Cardiac muscle cell (in vitro differentiated cells and primary cell): ENCODE measurements around the gene WDR38. TPM values are rescaled to one million over a fixed set of nuclear protein-coding genes. Genes with fewer than 3 reads are reported as not detected.

ENCODE experiments used
- DNase-seq, 2 donors: peaks; one replicate each; pipeline versions ENCODE4 v3.0.0 to v3.0.0-alpha.2; 2010 to 2017; ENCODE audit warnings: low read depth in 1 of 2, low spot score in 1 of 2
- H3K27ac ChIP-seq: fragments of 200-600 bp; sonication (generic); 2 replicates; pipeline ENCODE4 v1.5.1; 2016
- H3K27me3 ChIP-seq: fragments of 200-600 bp; sonication (generic); 2 replicates; pipeline ENCODE4 v1.6.0; 2016; ENCODE audit warnings: control low read depth
- H3K36me3 ChIP-seq: fragments of 200-600 bp; sonication (generic); 2 replicates; pipeline ENCODE4 v1.5.1; 2016; ENCODE audit warnings: control low read depth
- H3K4me1 ChIP-seq: fragments of 200-600 bp; sonication (generic); 2 replicates; pipeline ENCODE4 v1.8.1; 2017; ENCODE audit warnings: low read depth, mild to moderate bottlenecking, mixed run types
- H3K4me3 ChIP-seq: fragments of 200-600 bp; sonication (generic); 2 replicates; pipeline ENCODE4 v1.5.1; 2016; ENCODE audit warnings: mild to moderate bottlenecking
- H3K9me3 ChIP-seq: fragments of 200-600 bp; sonication (generic); 2 replicates; pipeline ENCODE4 v1.5.1; 2017; ENCODE audit warnings: low read depth, mild to moderate bottlenecking, control low read depth
- polyA plus RNA-seq: library from polyadenylated mRNA; unstranded; fragments of >200 nt; fragmentation: Nextera tagmentation; extraction: Ambion mirVana; gene quantifications from 2 replicates; pipeline ENCODE4 v1.2.1, GENCODE V29; 2016
- total RNA-seq: library from RNA; depleted of rRNA; stranded (reverse); fragments of >200 nt; gene quantifications from 2 replicates; pipeline ENCODE4 v1.2.3, GENCODE V29; 2016
- TF ChIP-seq, protein P1 (sequence below): IDR thresholded peaks from 2 replicates; pipeline ENCODE4 v1.5.1; 2012; ENCODE audit warnings: low read depth, mild to moderate bottlenecking, low read length

WDR38 gene
- total and polyA plus RNA-seq, 2 experiments from 2014 or later: not detected

DNA sequence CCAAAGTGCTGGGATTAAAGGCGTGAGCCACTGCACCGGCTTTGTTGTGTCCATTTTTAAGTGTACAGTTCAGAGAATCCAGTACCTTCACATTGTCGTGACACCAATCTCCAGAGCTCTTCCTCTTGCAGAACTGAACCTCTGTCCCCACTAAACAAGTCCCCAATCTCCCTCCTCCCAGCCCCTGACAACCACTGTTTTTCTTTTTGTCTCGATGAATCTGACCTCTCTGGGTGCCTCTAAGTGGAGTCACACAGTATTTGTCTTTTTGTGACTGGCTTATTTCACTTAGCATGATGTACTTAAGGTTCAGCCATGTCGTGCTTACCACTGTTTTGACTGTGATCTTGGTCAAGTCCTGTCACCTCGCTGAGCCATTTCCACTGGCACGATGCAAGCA, 1.6 kb downstream of the WDR38 start:
- Histone ChIP-seq H3K27me3 (no peaks in the 10 kb centered on the region), H3K4me3 (no peak overlapping the region), H3K36me3 (peaks cover 21% of the 10 kb centered on the region), H3K27ac (no peak overlapping the region), H3K4me1 (peaks cover 5% of the 10 kb centered on the region), H3K9me3 (no peaks in the 10 kb centered on the region)
- TF ChIP-seq, protein P1, sequence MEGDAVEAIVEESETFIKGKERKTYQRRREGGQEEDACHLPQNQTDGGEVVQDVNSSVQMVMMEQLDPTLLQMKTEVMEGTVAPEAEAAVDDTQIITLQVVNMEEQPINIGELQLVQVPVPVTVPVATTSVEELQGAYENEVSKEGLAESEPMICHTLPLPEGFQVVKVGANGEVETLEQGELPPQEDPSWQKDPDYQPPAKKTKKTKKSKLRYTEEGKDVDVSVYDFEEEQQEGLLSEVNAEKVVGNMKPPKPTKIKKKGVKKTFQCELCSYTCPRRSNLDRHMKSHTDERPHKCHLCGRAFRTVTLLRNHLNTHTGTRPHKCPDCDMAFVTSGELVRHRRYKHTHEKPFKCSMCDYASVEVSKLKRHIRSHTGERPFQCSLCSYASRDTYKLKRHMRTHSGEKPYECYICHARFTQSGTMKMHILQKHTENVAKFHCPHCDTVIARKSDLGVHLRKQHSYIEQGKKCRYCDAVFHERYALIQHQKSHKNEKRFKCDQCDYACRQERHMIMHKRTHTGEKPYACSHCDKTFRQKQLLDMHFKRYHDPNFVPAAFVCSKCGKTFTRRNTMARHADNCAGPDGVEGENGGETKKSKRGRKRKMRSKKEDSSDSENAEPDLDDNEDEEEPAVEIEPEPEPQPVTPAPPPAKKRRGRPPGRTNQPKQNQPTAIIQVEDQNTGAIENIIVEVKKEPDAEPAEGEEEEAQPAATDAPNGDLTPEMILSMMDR: no peak
- no peak for DNase-seq

DNA sequence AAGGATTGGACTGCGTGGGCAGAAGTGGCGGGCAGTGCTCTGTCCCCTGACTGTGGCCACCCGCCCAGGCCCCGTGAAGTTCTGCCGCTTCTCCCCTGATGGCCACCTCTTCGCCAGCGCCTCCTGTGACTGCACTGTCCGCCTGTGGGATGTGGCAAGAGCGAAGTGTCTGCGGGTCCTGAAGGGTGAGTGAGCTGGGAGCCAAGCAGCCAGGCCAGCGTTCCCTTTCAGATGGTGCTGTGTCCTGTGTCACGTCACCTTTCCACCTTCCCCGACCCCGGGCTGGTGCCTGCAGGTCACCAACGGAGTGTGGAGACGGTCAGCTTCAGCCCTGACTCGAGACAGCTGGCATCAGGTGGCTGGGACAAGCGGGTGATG, 2.3 kb downstream of the WDR38 start:
- H3K27ac ChIP-seq: peak overlapping the region; percentile 43
- no peak for DNase-seq

GRCh38 chr9:124855944-124856765, 2.9 kb downstream of the WDR38 start:
- Histone ChIP-seq H3K4me1 (peaks cover 12% of the 10 kb centered on the region), H3K4me3 (no peak overlapping the region), H3K27me3 (no peaks in the 10 kb centered on the region), H3K36me3 (peaks cover 27% of the 10 kb centered on the region), H3K9me3 (no peaks in the 10 kb centered on the region), H3K27ac (peak overlapping the region; percentile 43)
- peak; percentile 36 to 37 for DNase-seq
- TF ChIP-seq, protein P1: peak; percentile 33

More for the DNA sequence above, 2.3 kb downstream of the WDR38 start:
- Histone ChIP-seq H3K9me3 (no peaks in the 10 kb centered on the region), H3K36me3 (peaks cover 27% of the 10 kb centered on the region), H3K4me1 (peaks cover 8% of the 10 kb centered on the region), H3K27me3 (no peaks in the 10 kb centered on the region), H3K4me3 (no peak overlapping the region)
- TF ChIP-seq, protein P1: no peak

DNA sequence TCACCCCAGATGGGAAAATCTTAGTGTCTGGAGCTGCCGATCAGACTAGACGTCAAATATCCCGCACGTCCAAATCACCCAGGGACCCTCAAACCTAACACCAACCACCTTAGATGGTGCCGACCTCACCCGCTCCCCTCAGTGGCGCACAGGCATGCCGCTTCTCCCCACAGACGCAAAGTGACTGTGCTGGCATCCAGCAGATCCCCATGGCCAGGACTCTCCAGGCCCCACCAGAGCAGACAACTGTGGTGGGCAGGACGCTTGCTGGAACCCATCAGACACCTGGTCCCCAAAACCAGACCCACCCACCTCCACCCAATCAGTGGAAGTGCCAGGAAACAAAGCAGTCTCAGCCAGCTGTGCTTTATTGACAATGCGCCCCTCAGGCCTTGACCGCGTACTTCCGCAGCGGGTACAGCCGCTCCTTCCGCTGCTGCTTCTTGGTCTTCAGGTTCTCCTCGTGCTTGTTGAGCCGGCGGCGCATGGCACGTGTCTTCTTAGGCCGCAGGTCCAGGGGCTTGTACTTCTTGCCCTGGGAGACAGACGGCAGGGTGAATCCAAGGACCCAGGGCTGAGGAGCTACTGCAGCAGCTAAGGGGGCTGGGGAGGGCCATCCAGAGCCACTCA, 4.4 kb downstream of the WDR38 start:
- no peak overlapping the region for H3K4me3 ChIP-seq
- peaks cover 27% of the 10 kb centered on the region for H3K36me3 ChIP-seq
- DNase-seq: no peak
- peaks cover 6% of the 10 kb centered on the region for H3K4me1 ChIP-seq
- no peaks in the 10 kb centered on the region for H3K9me3 ChIP-seq
- H3K27me3 ChIP-seq: no peaks in the 10 kb centered on the region
- H3K27ac ChIP-seq: no peak overlapping the region
- TF ChIP-seq, protein P1: no peak

DNA sequence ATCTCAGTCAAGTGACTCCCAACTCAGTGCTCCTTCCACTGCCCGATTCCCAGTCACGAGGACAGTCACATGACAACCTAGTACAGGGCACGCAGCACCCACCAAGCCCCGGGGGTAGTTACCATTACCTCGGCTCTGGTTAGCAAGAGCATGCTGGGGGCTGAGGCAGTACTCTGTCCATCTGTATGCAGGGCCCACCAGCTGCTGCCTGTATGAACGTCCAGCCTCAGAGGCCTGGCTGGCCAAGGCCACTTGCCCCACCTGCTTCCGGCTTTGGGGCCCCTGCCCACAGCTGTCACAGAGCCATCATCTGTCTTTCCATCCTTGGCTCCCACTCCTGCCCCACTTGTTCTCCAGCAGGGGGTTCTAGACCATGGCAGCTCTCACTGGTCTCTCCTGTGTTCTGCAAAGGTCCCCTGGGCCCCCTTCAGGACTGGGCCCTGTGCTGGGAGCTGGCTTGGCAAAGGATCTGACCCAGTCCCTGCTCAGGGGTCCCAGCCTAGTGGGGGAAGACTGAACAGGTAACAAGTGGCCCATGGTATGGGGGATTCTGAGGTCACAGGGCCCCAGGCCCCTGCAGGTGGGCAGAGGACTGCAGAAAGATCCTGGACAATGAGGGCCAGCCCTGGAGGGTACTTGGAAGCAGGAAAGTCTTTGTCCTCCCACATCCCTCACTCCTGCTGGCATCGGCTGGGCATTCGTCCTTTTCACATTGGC, 5.2 kb downstream of the WDR38 start:
- no peak for DNase-seq
- Histone ChIP-seq H3K27ac (peak overlapping the region; percentile 49), H3K4me1 (peaks cover 6% of the 10 kb centered on the region), H3K9me3 (no peaks in the 10 kb centered on the region), H3K27me3 (no peaks in the 10 kb centered on the region), H3K36me3 (peaks cover 27% of the 10 kb centered on the region), H3K4me3 (no peak overlapping the region)
- TF ChIP-seq, protein P1: no peak
